MCF 10A (cell line): ENCODE measurements around the gene VAV2. TPM values are rescaled to one million over a fixed set of nuclear protein-coding genes. Genes with fewer than 3 reads are reported as not detected.
"Not testable (repeated sequence)": the region's sequence is repeated elsewhere in the genome, so short reads cannot be mapped to it uniquely, and the experiment has no call there.

Experiments used
- BruUV-seq: library from RNA; stranded (reverse); fragments of 400-500 nt; replicated peaks from 2 replicates; lab custom pipeline; 2021; lab: Mats Ljungman, UMichigan
- CTCF ChIA-PET: fragments of 300-600 bp; sonication (Branson Sonifier 250); formaldehyde crosslinking; extraction: SDS; loops from one replicate; lab custom pipeline; 2021; ENCODE audit warnings: antibody characterized with exemption, inconsistent platforms; lab: Yijun Ruan, JAX
- POLR2A ChIA-PET: fragments of 300-600, 350-650 bp; sonication (Branson Sonifier 250); formaldehyde crosslinking; extraction: SDS; loops from one replicate; lab custom pipeline; 2020; ENCODE audit warnings: antibody characterized with exemption, inconsistent platforms; lab: Yijun Ruan, JAX
- DNase-seq: peaks from one replicate; pipeline ENCODE4 v3.0.0-alpha.2; 2018; ENCODE audit not compliant: unreplicated experiment
- H3K27ac Mint-ChIP-seq: one replicate; pipeline ENCODE4 v1.8.0; 2022; ENCODE audit warnings: mild to moderate bottlenecking, low read depth, mixed read lengths; ENCODE audit not compliant: unreplicated experiment
- H3K27me3 Mint-ChIP-seq: one replicate; pipeline ENCODE4 v1.8.0; 2022; ENCODE audit warnings: mixed read lengths; ENCODE audit not compliant: insufficient read depth, unreplicated experiment
- H3K36me3 Mint-ChIP-seq: one replicate; pipeline ENCODE4 v1.8.0; 2022; ENCODE audit warnings: mild to moderate bottlenecking, moderate library complexity, mixed read lengths; ENCODE audit not compliant: insufficient read depth, unreplicated experiment
- H3K4me1 Mint-ChIP-seq: one replicate; pipeline ENCODE4 v1.8.0; 2022; ENCODE audit warnings: mixed read lengths; ENCODE audit not compliant: insufficient read depth, unreplicated experiment
- H3K4me3 Mint-ChIP-seq: one replicate; pipeline ENCODE4 v1.8.0; 2022; ENCODE audit warnings: mild to moderate bottlenecking, moderate library complexity, mixed read lengths; ENCODE audit not compliant: unreplicated experiment
- H3K9me3 Mint-ChIP-seq: one replicate; pipeline ENCODE4 v1.8.0; 2022; ENCODE audit warnings: mixed read lengths; ENCODE audit not compliant: unreplicated experiment
- CTCF ChIP-seq: fragments of 200-600 bp; IDR thresholded peaks from one replicate; pipeline ENCODE4 v1.8.0; 2022; ENCODE audit warnings: antibody characterized with exemption, mild to moderate bottlenecking; ENCODE audit not compliant: unreplicated experiment
- intact Hi-C: fragments of 100-400 bp; cut with micrococcal nuclease; formaldehyde crosslinking; loops from 2 replicates; pipeline ENCODE4 v1.14.1; 2022
- total RNA-seq: library from RNA; stranded (reverse); gene quantifications from 2 replicates; pipeline ENCODE4 v1.2.3, GENCODE V29; 2022

Gene VAV2
- total RNA-seq, 1 experiment from 2014 or later, result 31.0 TPM

- Mint-ChIP-seq H3K9me3 (no peaks in the 10 kb centered on the region), H3K36me3 (peaks cover 8% of the 10 kb centered on the region), H3K4me1 (peaks cover 14% of the 10 kb centered on the region), H3K4me3 (peak overlapping the region; percentile 85), H3K27me3 (no peaks in the 10 kb centered on the region), H3K27ac (no peak overlapping the region)
- CTCF ChIA-PET, result interaction anchor here (0.6 kb wide), 1 partner anchor 9 kb away, joined by 3 read pairs; no protein-coding TSS in a partner anchor
- no TSS peak for BruUV-seq
- intact Hi-C loops, result no loop called here
- POLR2A ChIA-PET, result interaction anchor here (1.5 kb wide), 1 partner anchor 196 kb away, joined by 4 read pairs; no protein-coding TSS in a partner anchor
- no peak for DNase-seq
- no peak for TF ChIP-seq CTCF
Measured at GRCh38 chr9:133989625-133990365, 2.3 kb downstream of the VAV2 start.

DNA sequence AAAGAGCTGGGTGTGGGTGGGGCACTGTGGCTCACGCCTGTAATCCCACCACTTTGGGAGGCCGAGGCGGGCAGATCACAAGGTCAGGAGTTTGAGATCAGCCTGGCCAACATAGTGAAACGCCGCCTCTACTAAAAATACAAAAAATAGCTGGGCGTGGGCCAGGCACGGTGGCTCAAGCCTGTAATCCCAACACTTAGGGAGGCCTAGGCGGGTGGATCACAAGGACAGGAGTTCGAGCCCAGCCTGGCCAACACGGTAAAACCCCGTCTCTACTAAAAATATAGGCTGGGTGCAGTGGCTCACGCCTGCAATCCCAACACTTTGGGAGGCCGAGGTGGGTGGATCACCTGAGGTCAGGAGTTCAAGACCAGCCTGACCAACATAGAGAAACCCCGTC is 3.4 kb downstream of the VAV2 start:
- H3K36me3 Mint-ChIP-seq, POLR2A ChIA-PET, H3K4me3 Mint-ChIP-seq, H3K9me3 Mint-ChIP-seq, intact Hi-C loops, DNase-seq, H3K27ac Mint-ChIP-seq, H3K27me3 Mint-ChIP-seq: not testable (repeated sequence)
- H3K4me1 Mint-ChIP-seq, result peaks cover 14% of the 10 kb centered on the region
- CTCF ChIA-PET, result interaction anchor here (0.6 to 1.5 kb wide), 3 partner anchors 8 to 207 kb away, joined by 3 to 6 read pairs (median 3); no protein-coding TSS in a partner anchor
- TSS peak; percentile 10 for BruUV-seq

DNA sequence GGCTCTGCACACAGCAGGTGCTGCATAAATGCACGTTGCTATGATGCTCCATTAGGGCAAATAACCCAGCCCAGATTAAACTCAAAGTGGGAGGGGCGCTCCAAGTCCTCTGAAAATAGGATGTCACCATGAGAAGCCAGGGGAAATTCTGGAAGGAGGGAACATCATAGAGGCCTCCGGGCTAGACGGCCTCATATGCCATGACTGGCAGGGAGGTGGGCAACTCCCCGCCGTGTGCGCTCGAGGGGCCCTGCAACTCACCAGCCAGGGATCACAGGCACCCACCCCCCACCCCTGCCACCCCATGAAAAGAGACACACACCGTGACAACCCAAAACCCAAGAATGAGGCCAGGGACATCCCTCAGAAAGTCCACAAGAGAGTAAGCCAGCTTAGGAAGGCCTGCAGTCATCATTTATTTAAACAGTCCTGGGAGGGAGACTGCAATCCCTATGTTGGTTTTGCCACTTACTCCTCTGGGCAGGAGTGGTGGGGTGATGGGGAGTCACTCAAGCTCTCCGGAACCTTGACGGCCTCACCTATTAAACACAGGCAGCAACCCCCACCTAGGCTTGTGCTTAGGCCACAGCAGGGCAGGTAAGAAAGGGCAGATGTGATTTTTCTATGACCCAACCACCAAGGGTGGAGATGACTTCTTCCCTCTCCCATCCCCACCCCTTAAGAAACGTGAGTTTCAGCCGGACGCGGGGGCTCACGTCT is 4.0 kb downstream of the VAV2 start:
- no peaks in the 10 kb centered on the region for H3K27me3 Mint-ChIP-seq
- peaks cover 14% of the 10 kb centered on the region for H3K4me1 Mint-ChIP-seq
- no peak for TF ChIP-seq CTCF
- H3K4me3 Mint-ChIP-seq, result no peak overlapping the region
- H3K36me3 Mint-ChIP-seq, result peaks cover 8% of the 10 kb centered on the region
- POLR2A ChIA-PET, result no interaction called here
- H3K9me3 Mint-ChIP-seq, result no peaks in the 10 kb centered on the region
- no peak overlapping the region for H3K27ac Mint-ChIP-seq
- CTCF ChIA-PET, result interaction anchor here (0.7 to 1.5 kb wide), 3 partner anchors 130 to 210 kb away, joined by 3 to 6 read pairs (median 3); no protein-coding TSS in a partner anchor
- no peak for DNase-seq
- intact Hi-C loops, result no loop called here
- BruUV-seq, result no TSS peak

GRCh38 chr9:133987446-133987788 is 4.7 kb downstream of the VAV2 start:
- BruUV-seq, result no TSS peak
- Mint-ChIP-seq H3K27ac (no peak overlapping the region), H3K9me3 (no peaks in the 10 kb centered on the region), H3K4me3 (no peak overlapping the region), H3K4me1 (peaks cover 14% of the 10 kb centered on the region), H3K27me3 (no peaks in the 10 kb centered on the region), H3K36me3 (peaks cover 8% of the 10 kb centered on the region)
- DNase-seq, result no peak
- no peak for TF ChIP-seq CTCF
- CTCF ChIA-PET, result interaction anchor here (0.6 to 1.5 kb wide), 3 partner anchors 205 to 230 kb away, joined by 3 to 6 read pairs (median 3); no protein-coding TSS in a partner anchor
- intact Hi-C loops, result no loop called here
- POLR2A ChIA-PET, result no interaction called here
